Prostate gland (tissue), 2 donors: ENCODE measurements around the gene KCNC1.

Experiments used
- POLR2A ChIP-seq: fragments of 450-650 bp; IDR thresholded peaks from one replicate; pipeline ENCODE4 v1.6.1; 2016; ENCODE audit warnings: antibody characterized with exemption, mild to moderate bottlenecking
- POLR2AphosphoS5 ChIP-seq: sonication (generic); formaldehyde crosslinking; IDR thresholded peaks from one replicate; pipeline ENCODE4 v1.6.1; 2017; ENCODE audit warnings: antibody characterized with exemption
- TF ChIP-seq, protein P1 (sequence below), 4 experiments: fragments of 200-600 bp in 2 of 4; fragments of 450-650 bp in 2 of 4; sonication (generic) in 2 of 4; IDR thresholded peaks; 1 replicate in 3 of 4; 2 replicates in 1 of 4; pipeline ENCODE4 v1.5.1; 2016 to 2019; ENCODE audit warnings: antibody characterized with exemption in 4 of 4, mild to moderate bottlenecking in 2 of 4, moderate library complexity in 2 of 4

- TF ChIP-seq, protein P1, sequence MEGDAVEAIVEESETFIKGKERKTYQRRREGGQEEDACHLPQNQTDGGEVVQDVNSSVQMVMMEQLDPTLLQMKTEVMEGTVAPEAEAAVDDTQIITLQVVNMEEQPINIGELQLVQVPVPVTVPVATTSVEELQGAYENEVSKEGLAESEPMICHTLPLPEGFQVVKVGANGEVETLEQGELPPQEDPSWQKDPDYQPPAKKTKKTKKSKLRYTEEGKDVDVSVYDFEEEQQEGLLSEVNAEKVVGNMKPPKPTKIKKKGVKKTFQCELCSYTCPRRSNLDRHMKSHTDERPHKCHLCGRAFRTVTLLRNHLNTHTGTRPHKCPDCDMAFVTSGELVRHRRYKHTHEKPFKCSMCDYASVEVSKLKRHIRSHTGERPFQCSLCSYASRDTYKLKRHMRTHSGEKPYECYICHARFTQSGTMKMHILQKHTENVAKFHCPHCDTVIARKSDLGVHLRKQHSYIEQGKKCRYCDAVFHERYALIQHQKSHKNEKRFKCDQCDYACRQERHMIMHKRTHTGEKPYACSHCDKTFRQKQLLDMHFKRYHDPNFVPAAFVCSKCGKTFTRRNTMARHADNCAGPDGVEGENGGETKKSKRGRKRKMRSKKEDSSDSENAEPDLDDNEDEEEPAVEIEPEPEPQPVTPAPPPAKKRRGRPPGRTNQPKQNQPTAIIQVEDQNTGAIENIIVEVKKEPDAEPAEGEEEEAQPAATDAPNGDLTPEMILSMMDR (IDR thresholded peaks at IDR 0.05): peak in 1 of 4 experiments; percentile 9
- TF ChIP-seq POLR2A (no peak), POLR2AphosphoS5 (no peak)
Observed at GRCh38 chr11:17719938-17720795, 14.4 kb upstream of the KCNC1 start.
